Activated CD4-positive, alpha-beta T cell treated with anti-CD3 and anti-CD28 coated beads, Interleukin-2, amount 50 U/mL, for 24 hours (primary cell): ENCODE results near the gene FKBP10.
"Not testable (repeated sequence)": the region's sequence is repeated elsewhere in the genome, so short reads cannot be mapped to it uniquely, and the experiment has no call there.

Source experiments
- DNase-seq, 2 donors: peaks; one replicate each; pipeline ENCODE4 v3.0.0-alpha.2; 2020; ENCODE audit warnings: low read depth in 1 of 2, low spot score in 1 of 2

The FKBP10 gene

GRCh38 chr17:41836550-41837196 is 23.9 kb downstream of the FKBP10 start:
- no peak for DNase-seq

GRCh38 chr17:41837761-41838538 is 25.1 kb downstream of the FKBP10 start, which contains the start of gene KLHL10:
Gene KLHL10 (plus strand): TSS chr17:41837825. CDS start chr17:41837933, 108 bp downstream.
- DNase-seq: no peak

- DNase-seq: not testable (repeated sequence)
These were observed 26.6 kb downstream of the FKBP10 start for GRCh38 chr17:41839448-41839847.

DNA sequence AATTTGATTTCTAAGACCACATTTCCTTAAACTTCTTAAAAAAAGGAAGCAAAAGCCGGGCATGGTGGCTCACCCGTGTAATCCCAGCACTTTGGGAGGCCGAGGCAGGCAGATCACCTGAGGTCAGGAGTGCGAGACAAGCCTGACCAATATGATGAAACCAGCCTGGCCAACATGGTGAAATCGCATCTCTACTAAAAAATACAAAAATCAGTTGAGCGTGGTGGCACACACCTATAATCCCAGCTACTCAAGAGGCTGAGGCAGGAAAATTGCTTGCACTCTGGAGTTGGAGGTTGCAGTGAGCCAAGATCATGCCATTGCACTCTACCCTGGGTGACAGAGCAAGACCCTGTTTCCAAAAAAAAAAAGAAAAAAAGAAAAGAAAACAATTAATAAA is 28.0 kb downstream of the FKBP10 start:
- DNase-seq: not testable (repeated sequence)

DNA sequence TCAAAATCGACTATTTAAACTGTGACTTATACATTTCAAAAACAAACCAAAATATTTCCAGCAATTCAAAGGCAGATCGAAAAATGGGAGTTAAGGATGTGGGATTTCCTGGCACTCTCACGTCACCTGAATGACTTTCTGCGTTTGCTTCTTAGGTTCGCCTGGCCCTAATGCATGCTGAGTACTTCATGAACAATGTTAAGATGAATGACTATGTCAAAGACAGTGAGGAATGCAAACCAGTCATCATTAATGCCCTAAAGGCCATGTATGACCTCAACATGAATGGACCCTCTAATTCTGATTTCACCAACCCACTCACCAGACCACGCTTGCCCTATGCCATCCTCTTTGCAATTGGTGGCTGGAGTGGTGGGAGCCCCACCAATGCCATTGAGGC is 32.2 kb downstream of the FKBP10 start:
- DNase-seq: no peak

GRCh38 chr17:41848788-41849187 is 36.0 kb downstream of the FKBP10 start:
- DNase-seq: no peak

- DNase-seq: no peak
These were observed 36.6 kb downstream of the FKBP10 start for GRCh38 chr17:41849251-41849990.

GRCh38 chr17:41851382-41851781 is 38.6 kb downstream of the FKBP10 start:
- not testable (repeated sequence) for DNase-seq

- DNase-seq: no peak
These were observed 47.6 kb downstream of the FKBP10 start for GRCh38 chr17:41860254-41860931.

DNA sequence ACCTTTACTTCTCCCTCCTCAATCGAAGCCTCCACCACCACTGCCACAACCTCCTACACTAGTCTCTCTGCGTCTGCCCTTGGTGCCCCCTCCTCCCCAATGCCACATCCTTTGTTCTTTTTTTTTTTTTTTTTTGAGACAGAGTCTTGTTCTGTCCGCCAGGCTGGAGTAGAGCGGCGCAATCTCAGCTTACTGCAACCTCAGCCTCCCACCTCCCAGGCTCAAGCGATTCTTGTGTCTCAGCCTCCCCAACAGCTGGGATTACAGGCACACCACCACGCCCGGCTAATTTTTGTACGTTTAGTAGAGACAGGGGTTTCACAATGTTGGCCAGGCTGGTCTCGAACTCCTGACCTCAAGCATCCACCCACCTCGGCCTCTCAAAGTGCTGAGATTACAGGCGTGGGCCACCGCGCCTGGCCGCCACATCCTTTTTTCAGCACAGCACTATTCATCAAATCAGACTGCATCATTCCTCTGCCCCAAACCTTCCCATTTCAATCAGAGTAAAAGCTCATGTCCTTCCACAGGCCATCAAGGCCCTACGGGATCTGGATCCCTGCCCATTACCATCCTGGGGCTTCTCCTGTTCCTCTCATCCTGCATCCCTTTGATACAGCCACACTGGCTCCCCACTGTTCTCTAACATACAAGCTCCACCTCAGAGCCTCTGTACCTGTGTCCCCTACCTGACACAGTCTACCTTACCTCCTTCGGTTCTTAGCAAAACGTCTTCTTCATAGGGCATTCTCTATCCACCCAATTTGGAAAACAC is 50.5 kb downstream of the FKBP10 start:
- DNase-seq: no peak

GRCh38 chr17:41864498-41864835 is 51.7 kb downstream of the FKBP10 start:
- DNase-seq: no peak

DNA sequence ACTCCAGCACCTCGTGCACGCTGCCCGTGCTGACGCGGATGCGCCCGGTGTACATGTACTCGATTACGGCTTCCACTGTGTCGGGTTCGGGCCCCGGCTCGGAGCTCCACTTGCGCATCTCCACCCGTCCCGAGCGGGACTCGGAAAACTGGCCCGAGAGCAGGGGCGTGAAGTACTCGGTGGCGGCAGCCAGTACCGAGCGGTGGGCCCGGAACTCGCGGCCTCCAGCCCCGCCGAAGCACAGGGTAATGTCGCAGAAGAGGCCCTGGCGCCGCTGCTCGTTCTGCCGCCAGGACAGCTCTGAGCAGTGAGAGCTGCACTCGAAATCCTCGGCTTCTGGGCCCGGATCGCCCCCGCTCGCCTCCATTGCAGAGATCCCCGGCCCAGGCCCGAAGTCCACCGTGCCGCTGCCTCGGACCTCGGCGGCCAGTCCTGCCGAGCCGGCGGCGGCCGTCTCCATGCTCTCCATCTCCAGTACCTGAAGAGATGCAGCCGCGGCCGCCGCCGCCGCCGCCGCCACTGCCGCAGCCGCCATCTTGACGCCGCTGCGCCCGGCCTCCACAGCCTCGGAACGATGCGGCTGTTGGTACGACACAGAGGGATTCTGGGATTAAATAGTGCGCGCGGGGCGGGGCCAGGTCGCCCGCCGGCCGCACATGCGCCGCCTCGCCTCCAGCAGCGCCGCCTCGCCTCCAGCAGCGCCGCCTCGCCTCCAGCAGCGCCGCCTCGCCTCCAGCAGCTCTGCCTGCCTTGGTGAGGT is 52.2 kb downstream of the FKBP10 start, which contains the start of gene KLHL11:
Gene KLHL11 (minus strand): TSS at position 588 of the 760 bp plus-strand sequence. CDS start 53 bp downstream, at position 535.
- peak; percentile 71 to 79 for DNase-seq

DNA sequence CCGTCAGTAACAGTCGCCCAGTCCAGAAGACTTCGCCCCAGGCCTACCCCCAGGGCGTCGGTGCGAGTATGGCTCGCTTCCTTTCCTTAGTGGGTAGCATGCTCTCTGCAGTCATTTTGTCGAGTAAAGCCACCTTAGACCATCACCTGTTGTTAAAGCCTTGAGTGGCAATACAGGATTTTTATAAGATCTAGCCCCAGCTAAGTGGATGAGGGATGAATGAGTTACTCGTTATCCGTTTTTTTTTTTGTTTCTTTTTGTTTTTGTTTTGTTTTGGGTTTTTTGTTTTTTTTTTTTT is 52.7 kb downstream of the FKBP10 start:
- DNase-seq: no peak

- DNase-seq: no peak
These were observed 55.8 kb downstream of the FKBP10 start for GRCh38 chr17:41868568-41868967.

- DNase-seq: no peak
These were observed 56.6 kb downstream of the FKBP10 start for GRCh38 chr17:41869426-41869825.

DNA sequence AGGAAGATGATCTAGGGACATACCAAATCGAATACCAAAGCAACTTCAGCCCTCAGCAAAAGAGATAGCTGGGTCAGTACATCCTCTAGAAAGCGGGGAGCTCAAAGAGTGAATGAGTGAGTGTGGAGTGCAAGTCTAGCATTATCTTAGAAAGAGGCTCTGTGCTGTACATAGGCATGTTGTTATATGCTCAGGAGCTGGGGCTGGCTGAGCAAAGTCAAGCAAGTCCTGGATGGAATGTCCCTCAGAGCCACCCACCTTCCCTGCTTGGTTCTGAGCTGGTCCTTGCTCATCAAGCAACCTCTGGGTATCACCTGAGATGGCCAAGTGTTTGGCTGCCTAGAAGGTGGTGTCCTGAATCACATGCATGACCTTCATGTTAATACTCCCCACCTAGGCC is 57.3 kb downstream of the FKBP10 start:
- no peak for DNase-seq

- no peak for DNase-seq
These were observed 57.8 kb downstream of the FKBP10 start for GRCh38 chr17:41870627-41871026.

DNA sequence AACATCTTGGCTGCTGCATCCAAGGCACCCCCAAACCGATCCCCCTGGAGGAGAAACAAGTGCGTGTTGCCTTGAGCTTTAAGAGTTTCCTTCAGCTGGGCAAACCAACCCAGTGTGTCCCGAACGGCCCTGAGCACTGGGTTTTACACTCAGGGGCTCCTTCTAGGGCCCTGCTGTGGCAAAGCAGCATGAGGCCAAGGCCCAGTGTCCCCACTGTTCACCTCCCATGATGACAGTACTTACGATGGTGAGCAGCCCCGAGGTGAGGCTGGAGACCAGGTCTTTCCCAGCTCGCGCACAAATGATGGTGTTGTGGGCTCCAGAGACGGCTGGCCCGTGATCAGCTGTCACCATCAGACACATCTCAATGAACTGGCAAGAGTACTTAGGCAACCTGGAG is 59.0 kb downstream of the FKBP10 start:
- DNase-seq: no peak
